ENCODE data around the gene ADAMTSL3. TPM values are rescaled to one million over a fixed set of nuclear protein-coding genes. Genes with fewer than 3 reads are reported as not detected.

Gene ADAMTSL3, protein sequence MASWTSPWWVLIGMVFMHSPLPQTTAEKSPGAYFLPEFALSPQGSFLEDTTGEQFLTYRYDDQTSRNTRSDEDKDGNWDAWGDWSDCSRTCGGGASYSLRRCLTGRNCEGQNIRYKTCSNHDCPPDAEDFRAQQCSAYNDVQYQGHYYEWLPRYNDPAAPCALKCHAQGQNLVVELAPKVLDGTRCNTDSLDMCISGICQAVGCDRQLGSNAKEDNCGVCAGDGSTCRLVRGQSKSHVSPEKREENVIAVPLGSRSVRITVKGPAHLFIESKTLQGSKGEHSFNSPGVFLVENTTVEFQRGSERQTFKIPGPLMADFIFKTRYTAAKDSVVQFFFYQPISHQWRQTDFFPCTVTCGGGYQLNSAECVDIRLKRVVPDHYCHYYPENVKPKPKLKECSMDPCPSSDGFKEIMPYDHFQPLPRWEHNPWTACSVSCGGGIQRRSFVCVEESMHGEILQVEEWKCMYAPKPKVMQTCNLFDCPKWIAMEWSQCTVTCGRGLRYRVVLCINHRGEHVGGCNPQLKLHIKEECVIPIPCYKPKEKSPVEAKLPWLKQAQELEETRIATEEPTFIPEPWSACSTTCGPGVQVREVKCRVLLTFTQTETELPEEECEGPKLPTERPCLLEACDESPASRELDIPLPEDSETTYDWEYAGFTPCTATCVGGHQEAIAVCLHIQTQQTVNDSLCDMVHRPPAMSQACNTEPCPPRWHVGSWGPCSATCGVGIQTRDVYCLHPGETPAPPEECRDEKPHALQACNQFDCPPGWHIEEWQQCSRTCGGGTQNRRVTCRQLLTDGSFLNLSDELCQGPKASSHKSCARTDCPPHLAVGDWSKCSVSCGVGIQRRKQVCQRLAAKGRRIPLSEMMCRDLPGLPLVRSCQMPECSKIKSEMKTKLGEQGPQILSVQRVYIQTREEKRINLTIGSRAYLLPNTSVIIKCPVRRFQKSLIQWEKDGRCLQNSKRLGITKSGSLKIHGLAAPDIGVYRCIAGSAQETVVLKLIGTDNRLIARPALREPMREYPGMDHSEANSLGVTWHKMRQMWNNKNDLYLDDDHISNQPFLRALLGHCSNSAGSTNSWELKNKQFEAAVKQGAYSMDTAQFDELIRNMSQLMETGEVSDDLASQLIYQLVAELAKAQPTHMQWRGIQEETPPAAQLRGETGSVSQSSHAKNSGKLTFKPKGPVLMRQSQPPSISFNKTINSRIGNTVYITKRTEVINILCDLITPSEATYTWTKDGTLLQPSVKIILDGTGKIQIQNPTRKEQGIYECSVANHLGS (N-terminal part only)
- 1.1 to 1.8 TPM (median 1.7 TPM) in 3 replicates for total RNA-seq (2021)
- Bru-seq, nascent RNA = percentile 24 among the genes with signal in this experiment
- long read RNA-seq, experiment 1, partial matches to known transcripts = 2 of 9 reads
- long read RNA-seq, experiment 1, other reads (novel, unspliced or antisense) = 7 of 9 reads
- long read RNA-seq, experiment 2, partial matches to known transcripts = 0 of 2 reads
- long read RNA-seq, experiment 2, other reads (novel, unspliced or antisense) = 2 of 2 reads
- long read RNA-seq, experiment 3 = 0 reads

GRCh38 chr15:83653639-83654378 is at the start of gene ADAMTSL3:
Gene ADAMTSL3, plus strand, starts transcription at chr15:83654123. Its CDS starts 1,639 bp downstream, at chr15:83655762.
- Mint-ChIP-seq H3K36me3 (no peaks in the 10 kb centered on the region), H3K4me3 (peak within 1 kb of the TSS; percentile 69), H3K9me3 (no peaks in the 10 kb centered on the region), H3K27ac (no peak within 1 kb of the TSS), H3K27me3 (ENCODE audit: low read depth) (peaks cover 62% of the 10 kb centered on the region), H3K4me1 (peaks cover 24% of the 10 kb centered on the region)
- POLR2A ChIA-PET = no interaction called here
- ATAC-seq = peak; percentile 78
- CTCF ChIA-PET = interaction anchor here (0.6 to 1.6 kb wide), 7 partner anchors 9 to 445 kb away, joined by 3 to 9 read pairs (median 5); no protein-coding TSS in a partner anchor
- peak; percentile 65 for DNase-seq (ENCODE audit: low spot score)
- TF ChIP-seq ELF4 (CRISPR knock-in tag; IDR thresholded peaks at IDR 0.05; ENCODE audit: low read depth) = no peak
- no peak for TF ChIP-seq IRF2 (CRISPR knock-in tag; IDR thresholded peaks at IDR 0.05; ENCODE audit: borderline replicate concordance, low read depth)
- TF ChIP-seq, protein P1, sequence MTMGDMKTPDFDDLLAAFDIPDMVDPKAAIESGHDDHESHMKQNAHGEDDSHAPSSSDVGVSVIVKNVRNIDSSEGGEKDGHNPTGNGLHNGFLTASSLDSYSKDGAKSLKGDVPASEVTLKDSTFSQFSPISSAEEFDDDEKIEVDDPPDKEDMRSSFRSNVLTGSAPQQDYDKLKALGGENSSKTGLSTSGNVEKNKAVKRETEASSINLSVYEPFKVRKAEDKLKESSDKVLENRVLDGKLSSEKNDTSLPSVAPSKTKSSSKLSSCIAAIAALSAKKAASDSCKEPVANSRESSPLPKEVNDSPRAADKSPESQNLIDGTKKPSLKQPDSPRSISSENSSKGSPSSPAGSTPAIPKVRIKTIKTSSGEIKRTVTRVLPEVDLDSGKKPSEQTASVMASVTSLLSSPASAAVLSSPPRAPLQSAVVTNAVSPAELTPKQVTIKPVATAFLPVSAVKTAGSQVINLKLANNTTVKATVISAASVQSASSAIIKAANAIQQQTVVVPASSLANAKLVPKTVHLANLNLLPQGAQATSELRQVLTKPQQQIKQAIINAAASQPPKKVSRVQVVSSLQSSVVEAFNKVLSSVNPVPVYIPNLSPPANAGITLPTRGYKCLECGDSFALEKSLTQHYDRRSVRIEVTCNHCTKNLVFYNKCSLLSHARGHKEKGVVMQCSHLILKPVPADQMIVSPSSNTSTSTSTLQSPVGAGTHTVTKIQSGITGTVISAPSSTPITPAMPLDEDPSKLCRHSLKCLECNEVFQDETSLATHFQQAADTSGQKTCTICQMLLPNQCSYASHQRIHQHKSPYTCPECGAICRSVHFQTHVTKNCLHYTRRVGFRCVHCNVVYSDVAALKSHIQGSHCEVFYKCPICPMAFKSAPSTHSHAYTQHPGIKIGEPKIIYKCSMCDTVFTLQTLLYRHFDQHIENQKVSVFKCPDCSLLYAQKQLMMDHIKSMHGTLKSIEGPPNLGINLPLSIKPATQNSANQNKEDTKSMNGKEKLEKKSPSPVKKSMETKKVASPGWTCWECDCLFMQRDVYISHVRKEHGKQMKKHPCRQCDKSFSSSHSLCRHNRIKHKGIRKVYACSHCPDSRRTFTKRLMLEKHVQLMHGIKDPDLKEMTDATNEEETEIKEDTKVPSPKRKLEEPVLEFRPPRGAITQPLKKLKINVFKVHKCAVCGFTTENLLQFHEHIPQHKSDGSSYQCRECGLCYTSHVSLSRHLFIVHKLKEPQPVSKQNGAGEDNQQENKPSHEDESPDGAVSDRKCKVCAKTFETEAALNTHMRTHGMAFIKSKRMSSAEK (CRISPR knock-in tag; IDR thresholded peaks at IDR 0.05; ENCODE audit: borderline replicate concordance) = no peak
- TF ChIP-seq FOXK1 (CRISPR knock-in tag; IDR thresholded peaks at IDR 0.05) = no peak
- TF ChIP-seq STAT6 (CRISPR knock-in tag; conservative IDR thresholded peaks at IDR 0.05; ENCODE audit: low read depth) = 0 out of 2 replicates have a peak, but pooled peaks have one; percentile 34
- no peak for TF ChIP-seq RORB (CRISPR knock-in tag; IDR thresholded peaks at IDR 0.05)
- 0 out of 2 replicates have a peak, but pooled peaks have one; percentile 39 for TF ChIP-seq JUN (CRISPR knock-in tag; IDR thresholded peaks at IDR 0.05)
- TF ChIP-seq ESRRA (CRISPR knock-in tag; IDR thresholded peaks at IDR 0.05; ENCODE audit: borderline replicate concordance) = no peak
- no peak for TF ChIP-seq JAZF1 (CRISPR knock-in tag; IDR thresholded peaks at IDR 0.05)
- TF ChIP-seq AR (CRISPR knock-in tag; IDR thresholded peaks at IDR 0.05) = no peak
- peak; percentile 84; the same call in 1 of the 2 replicates for TF ChIP-seq KAT7 (CRISPR knock-in tag; IDR thresholded peaks at IDR 0.05; ENCODE audit: borderline replicate concordance)
- no peak for TF ChIP-seq AFF4 (CRISPR knock-in tag; IDR thresholded peaks at IDR 0.05; ENCODE audit: borderline replicate concordance)
- no peak for TF ChIP-seq GRHL2 (CRISPR knock-in tag; IDR thresholded peaks at IDR 0.05; ENCODE audit: insufficient replicate concordance, severe bottlenecking)
- TF ChIP-seq CREM (CRISPR knock-in tag; IDR thresholded peaks at IDR 0.05) = 0 out of 2 replicates have a peak, but pooled peaks have one; percentile 46
- 0 out of 2 replicates have a peak, but pooled peaks have one; percentile 22 for TF ChIP-seq EMX1 (CRISPR knock-in tag; IDR thresholded peaks at IDR 0.05)
- TF ChIP-seq, protein P2, sequence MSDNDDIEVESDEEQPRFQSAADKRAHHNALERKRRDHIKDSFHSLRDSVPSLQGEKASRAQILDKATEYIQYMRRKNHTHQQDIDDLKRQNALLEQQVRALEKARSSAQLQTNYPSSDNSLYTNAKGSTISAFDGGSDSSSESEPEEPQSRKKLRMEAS (CRISPR knock-in tag; IDR thresholded peaks at IDR 0.05) = peak; percentile 58; the same call in 1 of the 2 replicates
